SKM-1 treated with dmso at 0.1 percent for 144 hours (cell line): ENCODE measurements around the gene FREM2.

Source experiments
- DNase-seq: peaks from one replicate; lab custom pipeline; 2025; ENCODE audit not compliant: unreplicated experiment; lab: John Stamatoyannopoulos, UW

FREM2 gene

GRCh38 chr13:38883783-38884182 lies 196.9 kb downstream of the FREM2 start:
- DNase-seq = no peak

- DNase-seq = no peak
Measured at GRCh38 chr13:38888309-38888708, 201.4 kb downstream of the FREM2 start.

- DNase-seq = no peak
Measured at GRCh38 chr13:38895075-38895474, 208.2 kb downstream of the FREM2 start.

- no peak for DNase-seq
Measured at GRCh38 chr13:38897521-38897920, 210.6 kb downstream of the FREM2 start.

GRCh38 chr13:38898481-38898880 lies 211.6 kb downstream of the FREM2 start:
- no peak for DNase-seq

GRCh38 chr13:38899571-38899970 lies 212.7 kb downstream of the FREM2 start:
- DNase-seq = no peak

GRCh38 chr13:38900188-38900587 lies 213.3 kb downstream of the FREM2 start:
- DNase-seq = no peak

- no peak for DNase-seq
Measured at GRCh38 chr13:38902551-38902950, 215.7 kb downstream of the FREM2 start.

- DNase-seq = no peak
Measured at GRCh38 chr13:38905081-38905480, 218.2 kb downstream of the FREM2 start.

GRCh38 chr13:38905861-38906260 lies 219.0 kb downstream of the FREM2 start:
- no peak for DNase-seq

GRCh38 chr13:38908574-38908973 lies 221.7 kb downstream of the FREM2 start:
- no peak for DNase-seq

- DNase-seq = no peak
Measured at GRCh38 chr13:38914070-38914469, 227.2 kb downstream of the FREM2 start.

GRCh38 chr13:38921081-38921480 lies 234.2 kb downstream of the FREM2 start:
- DNase-seq = no peak

- DNase-seq = no peak
Measured at GRCh38 chr13:38922170-38922569, 235.3 kb downstream of the FREM2 start.

- no peak for DNase-seq
Measured at GRCh38 chr13:38933786-38934185, 246.9 kb downstream of the FREM2 start.
